Caco-2 (cell line): ENCODE measurements around the gene CHI3L2. TPM values are rescaled to one million over a fixed set of nuclear protein-coding genes. Genes with fewer than 3 reads are reported as not detected.

Experiments used
- BruUV-seq: library from RNA; stranded (reverse); fragments of 400-500 nt; replicated peaks from 2 replicates; lab custom pipeline; 2021; lab: Mats Ljungman, UMichigan
- CTCF ChIA-PET: fragments of 300-600 bp; sonication (Branson Sonifier 250); formaldehyde crosslinking; loops from one replicate; lab custom pipeline; 2022; ENCODE audit warnings: antibody characterized with exemption; lab: Charles Lee
- POLR2A ChIA-PET: fragments of 300-600 bp; sonication (Branson Sonifier 250); formaldehyde crosslinking; loops from one replicate; lab custom pipeline; 2022; ENCODE audit warnings: antibody characterized with exemption; lab: Charles Lee
- DNase-seq, 2 experiments: peaks; one replicate each; pipeline versions ENCODE4 v3.0.0 to v3.0.0-alpha.2; 2020 to 2022
- H3K27me3 ChIP-seq: replicated peaks from 2 replicates; pipeline ENCODE4 v1.6.0; 2011; ENCODE audit warnings: low read length; ENCODE audit not compliant: control insufficient read depth, insufficient read depth
- H3K36me3 ChIP-seq: 2 replicates; pipeline ENCODE4 v1.5.1; 2011; ENCODE audit warnings: low read length; ENCODE audit not compliant: control insufficient read depth, insufficient read depth
- H3K4me1 ChIP-seq: fragments of 250-450 bp; sonication (Bioruptor Pico); 2 replicates; pipeline ENCODE4 v1.5.1; 2020; ENCODE audit warnings: mild to moderate bottlenecking
- H3K4me3 ChIP-seq: 2 replicates; pipeline ENCODE4 v1.5.1; 2011; ENCODE audit warnings: low read depth, mild to moderate bottlenecking, control low read depth, low read length
- H3K9me3 ChIP-seq: fragments of 250-450 bp; sonication (Bioruptor Pico); 2 replicates; pipeline ENCODE4 v1.5.1; 2020; ENCODE audit warnings: mild to moderate bottlenecking, moderate library complexity
- H3K27ac Mint-ChIP-seq: one replicate; pipeline ENCODE4 v1.8.0; 2022; ENCODE audit warnings: mixed read lengths; ENCODE audit not compliant: unreplicated experiment
- H3K27me3 Mint-ChIP-seq: one replicate; pipeline ENCODE4 v1.8.0; 2022; ENCODE audit warnings: mixed read lengths; ENCODE audit not compliant: insufficient read depth, unreplicated experiment
- H3K36me3 Mint-ChIP-seq: one replicate; pipeline ENCODE4 v1.8.0; 2022; ENCODE audit warnings: mild to moderate bottlenecking, mixed read lengths; ENCODE audit not compliant: insufficient read depth, unreplicated experiment
- H3K4me1 Mint-ChIP-seq: one replicate; pipeline ENCODE4 v1.8.0; 2022; ENCODE audit warnings: low read depth, mixed read lengths; ENCODE audit not compliant: unreplicated experiment
- H3K4me3 Mint-ChIP-seq: one replicate; pipeline ENCODE4 v1.8.0; 2022; ENCODE audit warnings: mild to moderate bottlenecking, moderate library complexity, mixed read lengths; ENCODE audit not compliant: unreplicated experiment
- H3K9me3 Mint-ChIP-seq: one replicate; pipeline ENCODE4 v1.8.0; 2022; ENCODE audit warnings: mixed read lengths; ENCODE audit not compliant: unreplicated experiment
- CTCF ChIP-seq, 2 experiments: fragments of 200-600 bp in 1 of 2; IDR thresholded peaks; 1 replicate in 1 of 2; 2 replicates in 1 of 2; pipeline versions ENCODE4 v1.5.1 to v1.8.0; 2011 to 2022; ENCODE audit warnings: antibody characterized with exemption in 1 of 2, control low read depth in 1 of 2, inconsistent platforms in 1 of 2, low read depth in 1 of 2, low read length in 1 of 2, mild to moderate bottlenecking in 1 of 2, moderate library complexity in 1 of 2; ENCODE audit not compliant: insufficient read depth in 1 of 2, severe bottlenecking in 1 of 2, unreplicated experiment in 1 of 2
- intact Hi-C: fragments of 100-400 bp; cut with micrococcal nuclease; formaldehyde crosslinking; loops from one replicate; pipeline ENCODE4 v1.10.0; 2022; ENCODE audit not compliant: unreplicated experiment
- total RNA-seq: library from RNA; stranded (reverse); gene quantifications from 2 replicates; pipeline ENCODE4 v1.2.3, GENCODE V29; 2022

CHI3L2 gene
- total RNA-seq, 1 experiment from 2014 or later: not detected

GRCh38 chr1:111183308-111184069 is 44.0 kb upstream of the CHI3L2 start:
- Mint-ChIP-seq H3K27ac (no peak overlapping the region), H3K9me3 (no peaks in the 10 kb centered on the region), H3K36me3 (peaks cover 41% of the 10 kb centered on the region), H3K4me3 (no peak overlapping the region), H3K4me1 (no peaks in the 10 kb centered on the region), H3K27me3 (no peaks in the 10 kb centered on the region)
- Histone ChIP-seq H3K9me3 (no peaks in the 10 kb centered on the region), H3K27me3 (no peaks in the 10 kb centered on the region), H3K4me3 (no peak overlapping the region), H3K36me3 (no peaks in the 10 kb centered on the region), H3K4me1 (no peaks in the 10 kb centered on the region)
- BruUV-seq: no TSS peak
- intact Hi-C loops: no loop called here
- no peak for DNase-seq
- ChIA-PET POLR2A (no interaction called here), CTCF (no interaction called here)
- TF ChIP-seq CTCF (IDR thresholded peaks at IDR 0.05; ENCODE audit: insufficient read depth in 1 of 2, low read depth in 1 of 2, low read length in 1 of 2, severe bottlenecking in 1 of 2, unreplicated experiment in 1 of 2): no peak

- BruUV-seq: no TSS peak
- Histone ChIP-seq H3K9me3 (no peaks in the 10 kb centered on the region), H3K4me3 (no peak overlapping the region), H3K27me3 (no peaks in the 10 kb centered on the region), H3K36me3 (peaks cover 1% of the 10 kb centered on the region; the same call in 1 of the 2 replicates), H3K4me1 (no peaks in the 10 kb centered on the region)
- intact Hi-C loops: no loop called here
- Mint-ChIP-seq H3K27ac (no peak overlapping the region), H3K36me3 (peaks cover 53% of the 10 kb centered on the region), H3K4me1 (no peaks in the 10 kb centered on the region), H3K27me3 (no peaks in the 10 kb centered on the region), H3K4me3 (no peak overlapping the region), H3K9me3 (no peaks in the 10 kb centered on the region)
- DNase-seq: no peak
- CTCF ChIA-PET: interaction anchor here (0.7 kb wide), 1 partner anchor 38 kb away, joined by 3 read pairs; no protein-coding TSS in a partner anchor
- no peak for TF ChIP-seq CTCF (IDR thresholded peaks at IDR 0.05; ENCODE audit: insufficient read depth in 1 of 2, low read depth in 1 of 2, low read length in 1 of 2, severe bottlenecking in 1 of 2, unreplicated experiment in 1 of 2)
- POLR2A ChIA-PET: no interaction called here
Observed at GRCh38 chr1:111184663-111185062, 42.9 kb upstream of the CHI3L2 start.

DNA sequence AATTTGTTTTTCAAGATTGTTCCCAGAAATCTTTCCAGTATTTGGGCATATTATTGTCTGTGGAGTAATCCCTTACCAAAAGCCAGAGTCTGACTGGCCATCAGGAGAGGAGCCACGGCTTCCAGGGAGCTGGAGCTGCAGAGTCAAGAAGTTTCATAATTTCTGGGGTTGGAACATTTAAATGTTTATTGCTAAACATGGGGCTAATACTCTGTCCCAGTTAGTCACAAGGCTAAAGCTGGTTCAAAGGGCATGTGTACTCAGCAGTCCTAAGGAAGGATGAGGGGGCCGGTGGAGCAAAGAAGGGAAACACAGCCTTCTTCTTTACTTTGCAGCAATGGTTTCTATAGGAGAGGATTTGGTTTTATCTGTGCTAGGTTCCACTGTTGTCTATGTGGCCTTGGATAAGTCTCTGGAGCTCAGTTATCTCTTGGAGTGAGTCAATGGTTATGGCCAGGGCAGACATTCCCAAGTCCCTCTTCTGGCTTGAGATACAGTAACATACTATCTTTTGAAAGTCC is 36.5 kb upstream of the CHI3L2 start:
- Mint-ChIP-seq H3K4me3 (no peak overlapping the region), H3K36me3 (peaks cover 38% of the 10 kb centered on the region), H3K9me3 (no peaks in the 10 kb centered on the region), H3K27me3 (no peaks in the 10 kb centered on the region), H3K4me1 (peaks cover 22% of the 10 kb centered on the region), H3K27ac (peak overlapping the region; percentile 58)
- ChIA-PET POLR2A (interaction anchor here (0.6 kb wide), 1 partner anchor 679 kb away, joined by 3 read pairs; no protein-coding TSS in a partner anchor), CTCF (interaction anchor here (1.4 kb wide), 2 partner anchors 12 to 155 kb away, joined by 5 to 6 read pairs; no protein-coding TSS in a partner anchor)
- Histone ChIP-seq H3K4me3 (no peak overlapping the region), H3K4me1 (peaks cover 38% of the 10 kb centered on the region), H3K27me3 (no peaks in the 10 kb centered on the region), H3K9me3 (no peaks in the 10 kb centered on the region), H3K36me3 (peaks cover 3% of the 10 kb centered on the region; the same call in 1 of the 2 replicates)
- no TSS peak for BruUV-seq
- no peak for TF ChIP-seq CTCF (IDR thresholded peaks at IDR 0.05; ENCODE audit: insufficient read depth in 1 of 2, low read depth in 1 of 2, low read length in 1 of 2, severe bottlenecking in 1 of 2, unreplicated experiment in 1 of 2)
- intact Hi-C loops: no loop called here
- DNase-seq: peak; percentile 53 to 61
